HEK293 (cell line): ENCODE data around the gene MUC20.

Experiments
- ATF2 ChIP-seq: fragments of 450-650 bp; formaldehyde crosslinking; IDR thresholded peaks from 2 replicates; pipeline ENCODE4 v1.5.1; 2016; ENCODE audit warnings: missing biosample characterization, missing genetic modification characterization, low read depth
- CTCF ChIP-seq: fragments of 450-650 bp; formaldehyde crosslinking; IDR thresholded peaks from 2 replicates; pipeline ENCODE4 v1.5.1; 2016; ENCODE audit warnings: missing biosample characterization, missing genetic modification characterization
- GLI2 ChIP-seq: fragments of 450-650 bp; formaldehyde crosslinking; IDR thresholded peaks from 2 replicates; pipeline ENCODE4; 2017; ENCODE audit warnings: missing biosample characterization, missing genetic modification characterization, low read depth, borderline replicate concordance
- KLF10 ChIP-seq: fragments of 450-650 bp; IDR thresholded peaks from 2 replicates; pipeline ENCODE4 v1.5.1; 2018; ENCODE audit warnings: missing biosample characterization, mild to moderate bottlenecking, missing genetic modification characterization
- KLF16 ChIP-seq: fragments of 450-650 bp; formaldehyde crosslinking; IDR thresholded peaks from 2 replicates; pipeline ENCODE4 v1.5.1; 2017; ENCODE audit warnings: missing biosample characterization, missing genetic modification characterization
- PBX3 ChIP-seq: sonication (generic); formaldehyde crosslinking; IDR thresholded peaks from 2 replicates; pipeline ENCODE4 v1.8.1; 2022; ENCODE audit warnings: mild to moderate bottlenecking, moderate library complexity, missing genetic modification reagents
- PRDM6 ChIP-seq: fragments of 450-650 bp; formaldehyde crosslinking; IDR thresholded peaks from 2 replicates; pipeline ENCODE4 v1.5.1; 2017; ENCODE audit warnings: missing biosample characterization, missing genetic modification characterization
- REST ChIP-seq: fragments of 450-650 bp; formaldehyde crosslinking; IDR thresholded peaks from 2 replicates; pipeline ENCODE4 v1.5.1; 2016; ENCODE audit warnings: missing biosample characterization, missing genetic modification characterization
- ZNF266 ChIP-seq: fragments of 450-650 bp; formaldehyde crosslinking; IDR thresholded peaks from 2 replicates; pipeline ENCODE4 v1.5.1; 2016; ENCODE audit warnings: missing biosample characterization, missing genetic modification characterization, low read depth
- ZNF280D ChIP-seq: fragments of 450-650 bp; formaldehyde crosslinking; IDR thresholded peaks from 2 replicates; pipeline ENCODE4 v1.5.1; 2016; ENCODE audit warnings: missing biosample characterization, missing genetic modification characterization
- ZNF521 ChIP-seq: fragments of 450-650 bp; formaldehyde crosslinking; IDR thresholded peaks from 2 replicates; pipeline ENCODE4 v1.5.1; 2017; ENCODE audit warnings: missing biosample characterization, mild to moderate bottlenecking, missing genetic modification characterization
- ZNF670 ChIP-seq: fragments of 450-650 bp; formaldehyde crosslinking; IDR thresholded peaks from 2 replicates; pipeline ENCODE4 v1.5.1; 2016; ENCODE audit warnings: missing biosample characterization, missing genetic modification characterization, low read depth
- ZNF704 ChIP-seq: fragments of 450-650 bp; formaldehyde crosslinking; IDR thresholded peaks from 2 replicates; pipeline ENCODE4 v1.5.1; 2016; ENCODE audit warnings: missing biosample characterization, missing genetic modification characterization

- no peak for TF ChIP-seq CTCF (tag by site-specific recombination)
- no peak for TF ChIP-seq GLI2 (tag by site-specific recombination)
- no peak for TF ChIP-seq ZNF704 (tag by site-specific recombination)
- no peak for TF ChIP-seq ZNF280D (tag by site-specific recombination)
- TF ChIP-seq KLF10 (tag by site-specific recombination): no peak
- no peak for TF ChIP-seq PBX3 (CRISPR knock-in tag)
- no peak for TF ChIP-seq ZNF670 (tag by site-specific recombination)
- TF ChIP-seq REST (tag by site-specific recombination): no peak
- no peak for TF ChIP-seq ATF2 (tag by site-specific recombination)
- TF ChIP-seq PRDM6 (tag by site-specific recombination): no peak
- TF ChIP-seq ZNF266: no peak
- TF ChIP-seq KLF16 (tag by site-specific recombination): no peak
- no peak for TF ChIP-seq ZNF521 (tag by site-specific recombination)
Measured at GRCh38 chr3:195703776-195704175, 17.0 kb upstream of the MUC20 start.
